ENCODE measurements around the gene CDH15.

The CDH15 gene

GRCh38 chr16:89193576-89194293 lies 22.2 kb downstream of the CDH15 start:
- H3K27ac ChIP-seq (ENCODE audit: insufficient read depth, low read length, poor library complexity, severe bottlenecking), result no peak overlapping the region
- no peaks in the 10 kb centered on the region for H3K36me3 ChIP-seq (ENCODE audit: control insufficient read depth, insufficient read depth, low read length)
- H3K27me3 ChIP-seq (replicated peaks; ENCODE audit: control insufficient read depth, insufficient read depth, low read length, poor library complexity, severe bottlenecking), result no peaks in the 10 kb centered on the region
- no peak overlapping the region for H3K4me3 ChIP-seq (ENCODE audit: insufficient read depth, low read depth, low read length, poor library complexity, severe bottlenecking)
- H3K4me1 ChIP-seq (ENCODE audit: control insufficient read depth, insufficient read depth, low read length, poor library complexity, severe bottlenecking), result peaks cover 4% of the 10 kb centered on the region
- no peak for DNase-seq
- no peaks in the 10 kb centered on the region for H3K9me3 ChIP-seq (ENCODE audit: control insufficient read depth, low read length)

- Histone ChIP-seq H3K27ac (ENCODE audit: insufficient read depth, low read length, poor library complexity, severe bottlenecking) (no peak overlapping the region), H3K27me3 (replicated peaks; ENCODE audit: control insufficient read depth, insufficient read depth, low read length, poor library complexity, severe bottlenecking) (peaks cover 1% of the 10 kb centered on the region), H3K4me3 (ENCODE audit: insufficient read depth, low read depth, low read length, poor library complexity, severe bottlenecking) (no peak overlapping the region), H3K36me3 (ENCODE audit: control insufficient read depth, insufficient read depth, low read length) (no peaks in the 10 kb centered on the region), H3K4me1 (ENCODE audit: control insufficient read depth, insufficient read depth, low read length, poor library complexity, severe bottlenecking) (peaks cover 4% of the 10 kb centered on the region), H3K9me3 (ENCODE audit: control insufficient read depth, low read length) (no peaks in the 10 kb centered on the region)
- DNase-seq, result no peak
Measured at GRCh38 chr16:89194340-89195311, 23.1 kb downstream of the CDH15 start.

- Histone ChIP-seq H3K9me3 (ENCODE audit: control insufficient read depth, low read length) (no peaks in the 10 kb centered on the region), H3K27ac (ENCODE audit: insufficient read depth, low read length, poor library complexity, severe bottlenecking) (no peak overlapping the region), H3K4me3 (ENCODE audit: insufficient read depth, low read depth, low read length, poor library complexity, severe bottlenecking) (no peak overlapping the region), H3K4me1 (ENCODE audit: control insufficient read depth, insufficient read depth, low read length, poor library complexity, severe bottlenecking) (peaks cover 14% of the 10 kb centered on the region), H3K36me3 (ENCODE audit: control insufficient read depth, insufficient read depth, low read length) (no peaks in the 10 kb centered on the region), H3K27me3 (replicated peaks; ENCODE audit: control insufficient read depth, insufficient read depth, low read length, poor library complexity, severe bottlenecking) (peaks cover 11% of the 10 kb centered on the region)
- no peak for DNase-seq
Measured at GRCh38 chr16:89195521-89196171, 24.1 kb downstream of the CDH15 start.

- Histone ChIP-seq H3K4me1 (ENCODE audit: control insufficient read depth, insufficient read depth, low read length, poor library complexity, severe bottlenecking) (peaks cover 16% of the 10 kb centered on the region), H3K27me3 (replicated peaks; ENCODE audit: control insufficient read depth, insufficient read depth, low read length, poor library complexity, severe bottlenecking) (peaks cover 15% of the 10 kb centered on the region), H3K27ac (ENCODE audit: insufficient read depth, low read length, poor library complexity, severe bottlenecking) (no peak overlapping the region), H3K36me3 (ENCODE audit: control insufficient read depth, insufficient read depth, low read length) (no peaks in the 10 kb centered on the region), H3K9me3 (ENCODE audit: control insufficient read depth, low read length) (no peaks in the 10 kb centered on the region), H3K4me3 (ENCODE audit: insufficient read depth, low read depth, low read length, poor library complexity, severe bottlenecking) (no peak overlapping the region)
- no peak for DNase-seq
Measured at GRCh38 chr16:89197033-89197632, 25.6 kb downstream of the CDH15 start.

GRCh38 chr16:89197633-89198416 lies 26.3 kb downstream of the CDH15 start:
- peaks cover 15% of the 10 kb centered on the region for H3K4me1 ChIP-seq (ENCODE audit: control insufficient read depth, insufficient read depth, low read length, poor library complexity, severe bottlenecking)
- peaks cover 19% of the 10 kb centered on the region for H3K27me3 ChIP-seq (replicated peaks; ENCODE audit: control insufficient read depth, insufficient read depth, low read length, poor library complexity, severe bottlenecking)
- no peak for DNase-seq

GRCh38 chr16:89198417-89199240 lies 27.1 kb downstream of the CDH15 start:
- no peak for DNase-seq
- H3K9me3 ChIP-seq (ENCODE audit: control insufficient read depth, low read length), result no peaks in the 10 kb centered on the region
- peaks cover 15% of the 10 kb centered on the region for H3K4me1 ChIP-seq (ENCODE audit: control insufficient read depth, insufficient read depth, low read length, poor library complexity, severe bottlenecking)
- H3K27ac ChIP-seq (ENCODE audit: insufficient read depth, low read length, poor library complexity, severe bottlenecking), result no peak overlapping the region
- H3K36me3 ChIP-seq (ENCODE audit: control insufficient read depth, insufficient read depth, low read length), result no peaks in the 10 kb centered on the region
- no peak overlapping the region for H3K4me3 ChIP-seq (ENCODE audit: insufficient read depth, low read depth, low read length, poor library complexity, severe bottlenecking)
- peaks cover 19% of the 10 kb centered on the region for H3K27me3 ChIP-seq (replicated peaks; ENCODE audit: control insufficient read depth, insufficient read depth, low read length, poor library complexity, severe bottlenecking)

More at GRCh38 chr16:89197633-89198416, 26.3 kb downstream of the CDH15 start:
- Histone ChIP-seq H3K4me3 (ENCODE audit: insufficient read depth, low read depth, low read length, poor library complexity, severe bottlenecking) (no peak overlapping the region), H3K36me3 (ENCODE audit: control insufficient read depth, insufficient read depth, low read length) (no peaks in the 10 kb centered on the region), H3K27ac (ENCODE audit: insufficient read depth, low read length, poor library complexity, severe bottlenecking) (no peak overlapping the region), H3K9me3 (ENCODE audit: control insufficient read depth, low read length) (no peaks in the 10 kb centered on the region)

GRCh38 chr16:89199241-89200123 lies 27.9 kb downstream of the CDH15 start:
- no peaks in the 10 kb centered on the region for H3K9me3 ChIP-seq (ENCODE audit: control insufficient read depth, low read length)
- no peak overlapping the region for H3K27ac ChIP-seq (ENCODE audit: insufficient read depth, low read length, poor library complexity, severe bottlenecking)
- peaks cover 19% of the 10 kb centered on the region for H3K27me3 ChIP-seq (replicated peaks; ENCODE audit: control insufficient read depth, insufficient read depth, low read length, poor library complexity, severe bottlenecking)
- no peak for DNase-seq
- no peak overlapping the region for H3K4me3 ChIP-seq (ENCODE audit: insufficient read depth, low read depth, low read length, poor library complexity, severe bottlenecking)
- no peaks in the 10 kb centered on the region for H3K36me3 ChIP-seq (ENCODE audit: control insufficient read depth, insufficient read depth, low read length)
- H3K4me1 ChIP-seq (ENCODE audit: control insufficient read depth, insufficient read depth, low read length, poor library complexity, severe bottlenecking), result peaks cover 15% of the 10 kb centered on the region

- Histone ChIP-seq H3K27me3 (replicated peaks; ENCODE audit: control insufficient read depth, insufficient read depth, low read length, poor library complexity, severe bottlenecking) (peaks cover 19% of the 10 kb centered on the region), H3K4me3 (ENCODE audit: insufficient read depth, low read depth, low read length, poor library complexity, severe bottlenecking) (no peak within 1 kb of the TSS)
- no peak for DNase-seq
Measured at GRCh38 chr16:89200124-89200849, 28.7 kb downstream of the CDH15 start, which contains the start of gene SLC22A31. Gene SLC22A31, minus strand, starts transcription at chr16:89200537. Its CDS starts 36 bp downstream, at chr16:89200501.

More at GRCh38 chr16:89200124-89200849, 28.7 kb downstream of the CDH15 start, which contains the start of gene SLC22A31:
- Histone ChIP-seq H3K36me3 (ENCODE audit: control insufficient read depth, insufficient read depth, low read length) (no peaks in the 10 kb centered on the region), H3K4me1 (ENCODE audit: control insufficient read depth, insufficient read depth, low read length, poor library complexity, severe bottlenecking) (peaks cover 15% of the 10 kb centered on the region), H3K9me3 (ENCODE audit: control insufficient read depth, low read length) (no peaks in the 10 kb centered on the region), H3K27ac (ENCODE audit: insufficient read depth, low read length, poor library complexity, severe bottlenecking) (no peak within 1 kb of the TSS)

Measured in effector memory CD4-positive, alpha-beta T cell (primary cell).